HG03108 (cell line): Measurements from ENCODE around the gene EPYC.

Source experiments
- ATAC-seq: cut with Tn5 transposase; IDR thresholded peaks from one replicate; pipeline ENCODE4 v1.9.1; 2021; ENCODE audit warnings: moderate library complexity; ENCODE audit not compliant: unreplicated experiment

EPYC gene

DNA sequence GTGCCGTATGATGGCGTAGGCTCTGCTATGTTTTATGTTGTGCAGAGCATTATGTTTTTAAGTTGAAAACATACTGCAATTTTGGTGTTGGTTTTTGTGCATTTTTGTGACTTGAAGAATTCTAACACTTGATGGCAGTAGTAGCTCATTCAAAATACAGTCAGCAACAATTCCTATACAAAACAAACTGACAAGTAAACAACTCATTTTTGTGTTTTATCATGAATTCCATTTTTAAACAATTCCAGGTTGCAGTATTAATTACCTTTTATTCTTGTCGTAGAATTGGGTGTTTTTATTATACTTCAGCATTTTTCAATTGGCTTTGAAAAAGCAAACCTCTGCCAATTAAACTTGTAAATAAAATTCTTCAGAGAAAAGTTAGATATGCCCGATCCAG lies 45.7 kb downstream of the EPYC start:
- ATAC-seq = no peak

DNA sequence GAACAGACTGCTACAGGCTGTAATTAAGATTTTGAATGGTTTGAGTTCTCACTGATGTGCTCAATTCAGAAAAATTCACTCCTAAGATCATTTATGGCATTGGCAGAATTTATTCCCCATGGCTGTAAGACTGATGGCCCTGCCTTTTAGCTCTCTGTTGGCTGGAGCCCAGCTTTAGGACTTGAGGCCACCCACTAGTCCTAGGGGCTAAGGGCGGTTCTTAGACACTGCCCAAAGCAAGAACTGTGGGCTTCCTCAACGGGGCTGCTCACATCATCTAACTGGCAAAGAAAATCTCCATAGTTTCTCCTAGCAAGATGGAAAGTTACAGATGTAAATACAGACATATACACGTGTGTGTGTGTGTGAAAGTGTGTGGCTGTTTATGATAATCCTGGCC lies 46.4 kb downstream of the EPYC start:
- ATAC-seq = no peak

DNA sequence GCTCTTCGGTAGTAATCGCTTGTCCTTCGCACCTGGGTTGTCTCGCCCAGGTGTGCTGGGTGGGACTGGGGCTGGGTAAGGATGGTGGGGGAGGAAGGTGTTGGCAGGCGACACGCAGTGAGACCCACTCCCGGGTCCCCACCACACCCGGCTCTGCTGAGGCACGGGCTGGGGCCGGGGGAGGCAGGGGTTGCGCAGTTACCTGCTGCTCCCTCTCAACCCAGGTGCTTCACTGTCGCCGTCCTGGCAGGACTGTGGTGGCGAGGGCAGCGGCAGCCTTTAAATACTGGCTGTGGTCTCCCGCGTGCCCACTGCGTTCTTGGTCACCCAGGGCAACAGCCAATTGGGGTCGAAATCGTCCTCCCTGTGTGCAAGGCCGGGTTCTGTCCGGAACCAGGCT lies 49.9 kb downstream of the EPYC start, which contains the start of gene CCER1:
TSS of gene CCER1 (minus strand) at position 256 of the 400 bp plus-strand sequence. CDS start 434 bp downstream, outside the sequence.
- no peak for ATAC-seq

DNA sequence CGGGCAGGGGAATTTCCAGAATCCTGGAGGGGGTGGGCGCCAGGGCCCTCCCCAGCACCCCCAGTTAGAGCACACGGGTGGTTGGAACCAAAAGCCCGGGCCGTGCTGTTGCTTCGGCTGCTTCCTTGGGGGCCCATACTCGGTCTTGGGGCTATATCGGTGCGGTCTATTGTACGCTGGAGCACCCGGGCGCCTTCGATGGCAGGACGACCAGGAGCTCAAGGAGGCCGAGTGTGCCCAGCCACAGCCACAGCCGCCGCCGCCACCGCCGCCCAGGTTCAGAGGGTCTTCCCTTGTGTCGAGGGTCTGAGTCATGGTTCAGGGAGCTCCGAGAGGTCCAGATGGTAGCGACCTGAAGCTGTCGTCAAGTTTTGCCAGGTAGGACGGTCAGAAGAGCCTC lies 50.3 kb downstream of the EPYC start:
- no peak for ATAC-seq

DNA sequence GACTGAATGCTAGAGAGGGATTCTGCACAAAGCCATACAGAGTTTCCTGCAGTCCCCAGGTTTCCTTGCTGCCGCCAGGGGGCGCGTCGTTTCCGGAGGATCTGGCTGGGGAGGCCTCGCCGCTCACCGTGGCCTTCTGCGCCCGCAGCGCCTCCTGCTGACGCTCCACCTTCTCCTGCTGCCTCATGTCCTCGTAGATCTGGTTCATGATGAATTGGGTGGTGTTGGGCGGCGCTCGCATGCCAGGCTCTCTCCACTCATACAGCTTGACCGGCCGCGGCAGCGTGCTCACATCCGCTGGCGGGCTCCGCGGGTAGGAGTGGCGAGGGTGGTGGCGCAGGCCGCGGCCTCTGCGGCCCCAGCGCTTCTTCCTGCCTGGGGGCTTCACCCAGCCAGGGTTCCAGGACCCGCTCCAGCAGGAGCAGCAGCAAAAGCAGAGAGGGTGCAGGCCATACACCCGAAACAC lies 50.8 kb downstream of the EPYC start:
- no peak for ATAC-seq

DNA sequence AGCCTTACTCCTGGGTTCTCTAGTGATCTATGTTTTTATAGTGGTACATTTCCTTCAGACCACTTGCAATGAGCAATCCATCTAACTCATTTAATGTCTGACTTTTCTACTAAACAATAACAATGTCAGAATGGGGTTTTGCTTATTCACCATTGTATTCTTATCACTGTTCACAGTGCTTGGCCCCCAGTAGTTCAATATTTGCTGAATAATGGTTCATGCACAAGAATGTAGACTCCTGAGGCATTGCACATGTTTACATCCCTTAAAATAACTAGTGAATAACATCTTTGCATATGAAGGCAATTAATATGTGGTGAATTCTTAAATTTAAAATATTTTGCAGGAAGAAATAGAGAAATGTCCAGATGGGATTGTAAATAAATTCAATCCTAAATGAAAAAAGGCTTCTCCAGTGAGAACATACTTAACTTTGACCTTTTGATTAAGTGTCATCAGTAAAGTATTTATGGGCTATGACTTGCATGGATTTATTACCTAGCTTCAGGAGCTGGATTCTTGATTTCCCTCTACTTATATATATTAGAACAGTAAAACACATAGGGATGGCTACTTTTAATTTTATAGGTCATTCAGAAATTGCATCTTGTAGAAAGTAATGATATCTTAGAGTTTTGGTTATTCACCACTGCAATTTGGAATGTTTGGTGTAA lies 53.2 kb downstream of the EPYC start:
- ATAC-seq = no peak

DNA sequence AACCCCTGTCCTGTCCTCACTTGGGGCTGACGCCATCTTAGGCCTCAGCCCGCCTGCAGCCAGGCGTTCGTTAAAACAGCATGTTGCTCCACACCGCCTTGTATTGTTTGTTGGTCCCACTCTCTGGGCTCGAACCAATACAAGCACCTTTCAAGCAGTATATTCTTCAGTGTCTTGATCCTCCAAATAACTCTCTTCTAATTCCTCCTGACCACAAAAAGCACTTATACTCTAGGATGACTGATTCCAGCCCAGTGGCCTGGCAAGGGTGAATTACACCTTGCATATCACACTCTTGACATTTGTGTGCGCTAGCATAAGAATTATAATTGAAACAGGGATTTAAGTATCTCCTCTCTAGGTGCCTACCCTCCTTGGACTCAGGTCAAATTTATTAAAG lies 56.9 kb downstream of the EPYC start:
- ATAC-seq = no peak

DNA sequence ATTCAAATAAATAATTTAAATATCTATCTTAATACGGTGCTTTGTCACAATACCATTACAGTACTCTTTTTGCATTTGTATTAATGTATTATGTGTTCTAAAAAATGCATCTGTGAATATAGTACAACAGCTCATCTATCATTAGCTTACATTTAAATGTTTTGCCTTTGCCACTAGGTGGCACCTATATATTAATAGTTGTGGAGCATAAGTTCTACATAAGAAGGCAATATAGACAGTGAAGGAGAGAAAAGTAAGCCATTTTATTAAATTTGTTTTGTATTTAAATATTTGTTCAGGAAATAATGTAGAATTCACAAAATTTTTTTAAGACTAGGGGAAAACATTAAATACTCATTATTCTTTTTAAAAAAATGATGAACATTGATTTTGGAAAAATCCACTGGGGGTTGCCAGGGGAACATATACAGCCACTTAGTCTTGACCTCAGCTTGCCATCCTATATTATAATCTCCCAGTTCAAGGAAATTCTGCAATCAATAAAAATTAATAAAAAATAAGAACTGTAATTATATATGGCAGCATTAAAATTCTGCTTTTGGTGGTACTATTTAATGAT lies 59.6 kb downstream of the EPYC start:
- ATAC-seq = no peak

DNA sequence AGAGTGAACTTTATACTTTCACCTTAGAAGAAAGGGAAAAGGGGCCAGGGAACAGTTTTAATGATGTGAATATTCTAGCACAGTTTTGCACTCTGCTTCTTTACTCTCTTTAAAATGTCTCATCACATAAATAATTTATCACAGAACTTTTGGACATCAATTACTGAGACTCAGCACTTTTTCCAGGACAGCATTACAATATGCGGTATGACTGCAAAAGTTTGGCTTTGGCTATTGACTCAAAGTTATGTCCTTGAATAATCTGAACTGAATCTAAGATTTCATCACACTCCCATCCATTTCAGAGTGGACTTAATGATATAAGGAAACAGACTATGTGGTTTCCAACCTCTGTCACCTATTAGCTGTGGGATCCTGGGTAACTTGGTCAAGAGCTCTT lies 61.5 kb downstream of the EPYC start:
- no peak for ATAC-seq

DNA sequence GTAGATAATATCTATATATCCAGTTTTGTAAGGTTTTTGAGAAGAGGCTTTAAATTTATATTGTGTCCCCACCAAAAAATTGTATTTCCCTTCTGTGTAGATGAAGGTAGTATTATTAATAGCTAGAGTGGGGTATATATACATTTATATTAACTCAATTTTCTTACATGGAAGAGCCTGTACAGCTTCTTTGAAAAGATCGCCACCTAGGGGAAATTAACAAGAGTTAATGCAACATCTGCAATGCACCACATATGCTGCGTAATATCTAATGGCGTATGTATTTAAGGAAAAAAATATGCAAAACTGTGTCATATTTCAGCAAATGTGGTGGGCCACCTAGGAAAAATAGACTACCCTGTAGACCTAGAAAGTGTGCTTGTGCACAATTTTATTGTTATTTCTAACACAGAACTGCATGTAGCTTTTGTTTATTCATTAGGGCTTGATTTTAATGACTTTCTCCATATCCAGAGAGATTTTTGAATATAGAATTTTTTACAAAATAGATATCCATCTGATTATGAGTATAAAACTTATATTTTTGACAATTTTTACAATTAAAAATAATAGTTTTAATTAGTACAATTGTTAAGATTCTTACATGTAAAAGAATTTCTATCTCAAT lies 63.8 kb downstream of the EPYC start:
- peak; percentile 57 for ATAC-seq

DNA sequence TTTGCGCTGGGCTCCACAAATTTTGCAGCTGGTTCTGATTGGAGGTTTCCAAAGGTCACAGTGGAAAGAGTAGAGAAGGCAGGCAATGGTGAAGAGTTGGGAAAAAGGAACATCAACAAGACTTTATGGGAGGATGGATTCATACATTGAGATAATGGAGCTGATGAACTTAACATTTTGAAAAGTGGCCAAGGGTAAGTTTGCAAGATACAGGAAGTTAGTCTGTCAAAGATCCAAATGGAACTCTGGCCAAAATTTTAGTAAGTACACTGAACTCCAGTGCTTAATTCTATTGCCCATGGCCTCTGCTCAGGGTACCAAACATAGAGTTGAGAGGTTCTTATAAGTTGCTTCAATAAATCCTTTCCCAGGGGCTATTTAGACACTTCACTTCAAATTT lies 65.4 kb downstream of the EPYC start:
- no peak for ATAC-seq

DNA sequence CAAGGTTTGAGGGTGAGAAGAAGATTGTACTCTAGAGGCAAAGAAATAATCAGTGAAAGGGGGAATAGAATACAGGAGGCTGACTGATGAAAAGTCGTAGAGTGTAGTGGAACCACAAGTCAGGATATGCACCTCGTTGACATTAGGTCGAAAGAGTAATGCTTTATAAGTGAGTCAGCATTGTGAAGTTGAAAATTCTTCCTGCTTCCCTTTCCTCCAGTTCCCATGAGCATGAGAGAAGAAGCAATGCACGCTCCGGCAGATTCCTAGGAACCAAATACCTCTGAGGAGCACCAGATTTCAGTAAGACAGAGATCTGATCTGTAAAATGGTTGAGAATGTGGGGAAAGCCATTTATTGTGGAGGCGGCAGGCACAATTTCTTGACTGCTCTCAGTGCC lies 66.3 kb downstream of the EPYC start:
- no peak for ATAC-seq

DNA sequence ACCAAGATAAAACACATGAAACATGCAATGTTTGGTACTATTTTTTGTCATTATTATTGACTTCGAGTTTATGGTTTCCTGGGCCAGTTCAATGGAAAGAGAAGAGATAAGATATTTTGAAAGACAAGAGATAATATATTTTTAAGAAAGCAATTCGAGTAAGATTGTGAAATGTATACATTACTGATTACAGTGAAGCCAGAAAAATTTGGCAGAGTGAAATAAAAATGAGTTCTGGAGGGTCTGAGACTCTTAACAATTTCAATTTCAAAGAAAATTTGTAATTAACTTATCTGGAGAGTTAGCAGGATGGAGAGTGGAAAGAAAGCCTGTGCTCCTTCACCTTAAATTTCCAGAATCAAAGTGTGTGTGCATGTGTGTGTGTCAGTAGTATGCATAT lies 67.1 kb downstream of the EPYC start:
- ATAC-seq = no peak

DNA sequence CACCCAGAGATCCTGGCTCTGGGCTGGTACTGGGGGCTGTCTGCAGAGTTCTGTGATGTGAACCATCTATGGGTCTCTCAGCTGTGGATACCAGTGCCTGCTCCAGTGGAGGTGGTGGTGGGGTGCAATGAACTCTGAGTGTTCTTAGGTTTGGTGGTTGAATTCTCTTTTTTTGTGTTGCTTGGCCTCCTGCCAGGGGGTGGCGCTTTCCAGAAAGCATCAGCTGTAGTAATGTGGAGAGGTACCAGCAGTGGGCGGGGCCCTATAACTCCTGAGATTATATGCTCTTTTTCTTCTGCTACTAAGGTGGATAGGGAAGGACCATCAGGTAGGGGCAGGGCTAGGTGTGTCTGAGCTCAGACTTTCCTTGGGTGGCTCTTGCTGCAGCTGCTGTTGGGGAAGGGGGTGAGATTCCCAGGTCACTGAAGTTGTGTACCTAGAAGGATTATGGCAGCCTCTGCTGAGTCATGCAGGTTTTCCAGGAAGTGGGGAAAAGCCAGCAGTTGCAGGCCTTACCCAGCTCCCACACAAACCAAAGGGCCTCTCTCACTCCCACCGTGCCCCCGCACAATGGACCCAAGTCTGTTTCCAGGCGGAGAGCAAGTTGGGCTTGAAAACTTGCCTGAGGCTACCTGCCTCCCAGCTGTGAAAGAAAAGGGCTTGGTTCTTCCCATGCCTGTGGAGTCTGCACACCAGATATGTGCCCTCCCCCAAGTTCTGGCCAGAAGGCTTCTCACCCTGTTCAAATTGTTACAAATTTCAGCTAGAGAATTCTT lies 68.4 kb downstream of the EPYC start:
- ATAC-seq = no peak

DNA sequence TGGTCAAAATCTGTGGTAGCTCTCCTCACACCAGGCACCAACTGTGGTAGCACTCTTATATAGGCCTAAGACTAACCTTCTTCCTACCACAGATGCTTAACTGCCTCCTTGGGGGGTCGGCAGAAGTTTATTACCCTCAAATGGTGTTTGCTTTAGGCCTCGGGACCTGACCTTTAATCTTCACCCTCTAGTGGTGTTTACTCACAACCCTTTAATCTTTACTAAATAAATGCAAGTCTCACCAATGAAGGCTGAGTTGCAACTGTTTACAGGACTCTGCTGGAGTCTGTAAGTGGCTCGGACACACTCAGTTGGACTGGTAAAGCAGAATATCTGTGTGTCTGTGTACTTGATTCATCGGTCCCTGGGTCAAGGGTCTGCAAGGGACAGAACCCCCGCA lies 79.2 kb downstream of the EPYC start:
- no peak for ATAC-seq

DNA sequence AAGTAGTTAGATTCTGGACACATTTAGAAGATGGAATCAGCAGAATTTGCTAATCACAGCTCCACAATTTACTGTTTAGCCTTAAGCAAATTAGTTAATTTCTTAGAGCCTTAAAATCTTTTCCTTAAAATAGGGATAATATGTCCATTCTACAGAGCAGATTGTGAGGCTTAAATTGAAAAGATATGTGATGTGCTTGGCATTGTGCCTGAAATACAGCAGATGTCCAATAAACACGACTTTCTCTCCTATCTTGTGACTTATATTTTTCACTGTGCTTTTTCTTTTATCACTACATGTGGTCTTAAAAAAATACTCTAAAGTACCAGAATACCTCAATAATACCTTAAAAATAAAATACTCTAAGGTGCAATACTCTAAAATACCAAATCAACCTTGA lies 80.4 kb downstream of the EPYC start:
- no peak for ATAC-seq

DNA sequence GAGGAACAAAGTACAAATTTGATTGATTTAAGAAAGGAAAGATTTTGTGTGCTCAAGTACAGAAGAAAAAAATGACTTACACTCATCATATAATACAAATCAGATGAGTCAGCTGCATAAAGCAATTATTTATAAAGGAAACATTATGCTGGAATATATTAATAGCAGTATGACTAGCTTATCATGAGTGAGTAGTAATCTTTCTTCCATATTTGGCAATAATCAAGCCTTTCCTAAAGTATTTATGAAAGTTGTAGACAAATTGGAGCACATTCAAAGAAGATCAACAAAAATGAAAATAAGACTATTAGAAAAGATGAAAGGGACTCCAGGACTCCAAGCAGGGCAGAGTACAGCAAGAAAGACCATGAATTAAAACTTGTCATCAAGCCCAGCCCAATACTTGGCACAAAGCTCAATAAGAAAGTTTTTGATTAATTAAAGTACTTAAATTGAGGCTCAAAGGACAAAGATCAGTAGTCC lies 82.6 kb downstream of the EPYC start:
- ATAC-seq = no peak

DNA sequence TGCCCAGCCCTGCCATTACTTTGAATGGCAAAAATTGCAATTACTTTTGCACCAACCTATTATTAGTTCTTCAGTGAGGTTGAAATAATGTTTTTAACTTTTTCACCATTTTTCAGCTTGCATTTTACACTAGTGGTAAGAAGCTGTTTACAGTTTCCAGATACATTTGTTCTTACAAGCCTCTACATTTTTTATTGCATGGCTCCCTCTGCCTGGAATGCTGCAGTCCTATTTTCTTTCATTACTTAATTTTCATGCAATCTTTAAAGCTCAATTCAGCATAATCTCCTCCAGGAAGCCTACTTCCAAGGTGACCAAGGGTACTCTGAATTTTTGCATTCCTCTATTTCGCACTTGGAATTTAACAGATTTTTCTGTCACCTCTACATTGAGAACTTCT lies 83.2 kb downstream of the EPYC start:
- no peak for ATAC-seq

DNA sequence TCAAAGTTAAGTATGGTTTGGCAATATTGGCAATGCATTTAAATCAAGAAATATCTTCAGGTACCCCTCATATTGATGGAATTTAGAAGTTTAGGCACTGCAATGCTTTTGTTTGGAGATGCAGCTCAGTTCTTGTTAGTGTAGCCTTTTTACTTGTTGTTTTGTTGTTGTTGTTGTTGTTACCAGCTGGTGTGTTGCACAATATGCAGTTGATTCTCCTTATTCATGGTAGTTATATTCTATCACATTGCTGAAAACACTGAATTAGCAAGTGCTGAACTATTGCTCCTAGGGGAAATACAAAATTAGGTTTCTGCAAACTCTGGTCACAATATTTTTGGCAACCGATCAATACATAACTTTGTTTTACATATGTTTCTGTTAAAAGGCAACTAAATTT lies 84.5 kb downstream of the EPYC start:
- ATAC-seq = no peak

DNA sequence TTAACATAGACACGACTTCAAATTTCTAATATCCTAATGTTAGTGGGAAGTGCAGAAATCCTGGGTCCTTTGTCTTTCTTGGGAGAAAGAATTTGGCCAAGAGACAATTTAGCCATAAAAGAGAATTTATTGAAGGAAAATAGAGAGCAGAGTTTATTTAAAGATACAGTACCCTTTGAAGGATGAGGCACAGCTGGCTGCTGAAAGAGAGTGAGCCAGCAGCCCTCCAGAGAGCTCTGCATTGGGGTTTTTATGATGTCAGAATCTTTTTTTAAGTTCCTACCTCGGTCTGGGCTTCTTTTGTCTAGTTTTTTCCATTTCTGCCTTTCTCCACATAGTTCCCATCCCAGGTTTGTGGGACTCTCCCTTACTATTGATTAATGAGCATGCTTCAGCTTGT lies 87.3 kb downstream of the EPYC start:
- ATAC-seq = no peak

DNA sequence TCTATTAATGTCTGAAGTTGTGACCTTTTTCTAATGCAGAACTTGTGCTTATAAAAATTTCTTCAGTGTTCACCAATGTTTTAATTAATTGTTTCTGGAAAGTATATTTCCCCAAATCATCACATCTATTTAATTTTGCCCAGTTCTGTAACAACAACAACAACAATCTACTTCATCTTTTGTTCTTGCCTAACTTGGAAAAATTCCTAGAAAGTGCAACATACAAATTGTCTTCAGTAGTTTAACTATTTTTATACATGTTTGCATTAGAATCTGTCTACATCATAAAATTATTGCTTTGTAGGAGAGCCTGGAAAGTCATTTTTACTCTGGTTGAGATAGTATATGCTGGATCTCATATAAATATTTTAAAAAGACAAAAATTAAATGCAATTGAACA lies 88.3 kb downstream of the EPYC start:
- no peak for ATAC-seq

DNA sequence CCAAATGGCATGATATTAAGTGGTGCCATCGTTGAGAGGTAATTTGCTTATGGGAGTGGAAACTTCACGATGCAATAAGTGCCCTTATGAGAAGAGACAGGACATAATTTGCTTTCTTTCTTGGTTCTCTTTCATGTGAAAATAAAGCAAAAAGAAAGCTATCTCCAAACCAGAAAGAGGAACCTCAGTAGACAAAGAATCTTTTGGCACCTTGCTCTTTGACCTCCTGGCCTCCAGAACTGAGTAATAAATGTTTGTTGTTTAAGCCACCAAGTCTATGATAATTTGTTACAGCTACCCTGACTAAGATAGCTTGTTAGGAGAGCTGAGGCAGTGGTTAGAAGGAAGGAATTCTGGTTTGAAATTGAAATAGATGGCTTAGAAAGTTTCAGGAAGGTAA lies 89.4 kb downstream of the EPYC start:
- no peak for ATAC-seq
